ENCODE measurements around the gene DSCAM.

Gene DSCAM

DNA sequence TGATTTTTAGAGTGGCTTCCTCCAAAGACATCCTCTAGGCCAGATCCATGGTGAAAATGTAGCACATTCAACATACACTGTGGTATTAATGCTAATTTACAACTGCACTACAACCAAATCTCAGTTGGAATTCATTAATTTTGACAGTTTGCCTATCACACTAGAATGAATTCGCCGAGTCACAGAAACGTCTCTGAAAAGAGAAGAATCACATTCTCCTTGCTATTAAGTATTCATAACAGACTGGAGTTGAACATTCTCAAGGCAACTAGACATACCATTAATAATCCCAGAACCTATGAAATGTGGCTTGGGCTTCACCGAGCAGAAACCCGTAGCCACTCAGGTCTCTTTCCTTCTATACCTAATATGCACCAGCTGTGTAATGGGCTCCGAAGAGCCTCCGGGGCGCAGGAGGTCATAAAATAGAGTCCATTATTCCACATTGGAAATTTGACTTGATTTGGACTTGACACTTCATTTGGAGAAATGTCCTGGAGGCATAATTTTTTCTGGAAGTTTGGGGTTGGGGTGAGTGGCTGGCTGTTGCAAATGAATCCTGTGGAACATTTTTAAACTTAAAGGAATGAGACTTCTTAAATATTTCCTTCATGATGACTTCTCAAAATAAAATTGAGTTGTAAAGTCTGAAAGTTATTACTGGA lies 117.1 kb downstream of the DSCAM start:
- H3K36me3 ChIP-seq (ENCODE audit: control insufficient read depth, insufficient read depth, low read length) = no peaks in the 10 kb centered on the region
- H3K27me3 ChIP-seq (ENCODE audit: control insufficient read depth, insufficient read depth, low read length) = no peaks in the 10 kb centered on the region
- no peak overlapping the region for H3K9ac ChIP-seq (ENCODE audit: low read length)
- no peaks in the 10 kb centered on the region for H3K4me1 ChIP-seq (ENCODE audit: control insufficient read depth, insufficient read depth, low read length)
- H3K9me3 ChIP-seq (ENCODE audit: control insufficient read depth, low read length) = no peaks in the 10 kb centered on the region
- H3K4me3 ChIP-seq (ENCODE audit: low read length) = no peak overlapping the region

DNA sequence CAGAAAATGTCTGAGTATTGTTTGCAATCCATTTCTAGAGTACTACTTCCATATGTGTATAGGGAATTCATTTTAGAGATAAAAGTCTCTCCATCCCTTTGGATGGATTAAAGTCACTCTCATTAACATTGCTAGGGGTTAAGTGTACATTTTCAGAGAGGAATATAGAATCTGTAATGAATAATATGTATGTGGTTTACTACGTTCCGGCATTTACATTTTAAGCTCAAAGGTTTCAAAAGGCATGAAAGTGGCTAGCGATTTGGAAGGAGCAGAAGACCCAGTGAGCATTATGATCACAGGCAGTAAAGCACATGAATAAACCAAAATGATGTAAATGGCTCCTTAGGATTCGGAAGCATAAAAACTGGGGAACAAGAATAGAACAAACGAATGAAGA lies 123.0 kb downstream of the DSCAM start:
- Histone ChIP-seq H3K9ac (ENCODE audit: low read length) (no peak overlapping the region), H3K4me3 (ENCODE audit: low read length) (no peak overlapping the region), H3K27me3 (ENCODE audit: control insufficient read depth, insufficient read depth, low read length) (no peaks in the 10 kb centered on the region), H3K4me1 (ENCODE audit: control insufficient read depth, insufficient read depth, low read length) (no peaks in the 10 kb centered on the region), H3K36me3 (ENCODE audit: control insufficient read depth, insufficient read depth, low read length) (no peaks in the 10 kb centered on the region), H3K9me3 (ENCODE audit: control insufficient read depth, low read length) (no peaks in the 10 kb centered on the region)

DNA sequence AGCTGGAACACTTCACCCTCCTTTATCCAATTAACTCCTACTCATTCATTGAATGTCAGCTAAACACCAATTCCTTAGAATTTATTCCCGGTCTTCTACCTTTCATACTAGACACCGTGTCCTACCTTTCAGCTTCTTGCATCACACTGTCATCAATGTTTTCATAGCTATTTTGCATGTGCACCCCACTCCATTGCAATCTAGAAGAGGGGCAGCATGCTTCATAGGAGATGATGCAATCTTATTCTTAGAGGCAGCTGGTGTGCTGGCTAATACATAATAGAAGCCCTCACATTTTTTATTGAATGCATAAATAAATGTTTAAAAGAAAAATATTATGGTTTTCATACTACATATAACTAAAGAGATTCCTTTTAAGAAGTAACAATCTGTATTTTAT lies 123.6 kb downstream of the DSCAM start:
- no peak overlapping the region for H3K4me3 ChIP-seq (ENCODE audit: low read length)
- no peaks in the 10 kb centered on the region for H3K36me3 ChIP-seq (ENCODE audit: control insufficient read depth, insufficient read depth, low read length)
- no peak overlapping the region for H3K9ac ChIP-seq (ENCODE audit: low read length)
- no peaks in the 10 kb centered on the region for H3K9me3 ChIP-seq (ENCODE audit: control insufficient read depth, low read length)
- no peaks in the 10 kb centered on the region for H3K4me1 ChIP-seq (ENCODE audit: control insufficient read depth, insufficient read depth, low read length)
- no peaks in the 10 kb centered on the region for H3K27me3 ChIP-seq (ENCODE audit: control insufficient read depth, insufficient read depth, low read length)

DNA sequence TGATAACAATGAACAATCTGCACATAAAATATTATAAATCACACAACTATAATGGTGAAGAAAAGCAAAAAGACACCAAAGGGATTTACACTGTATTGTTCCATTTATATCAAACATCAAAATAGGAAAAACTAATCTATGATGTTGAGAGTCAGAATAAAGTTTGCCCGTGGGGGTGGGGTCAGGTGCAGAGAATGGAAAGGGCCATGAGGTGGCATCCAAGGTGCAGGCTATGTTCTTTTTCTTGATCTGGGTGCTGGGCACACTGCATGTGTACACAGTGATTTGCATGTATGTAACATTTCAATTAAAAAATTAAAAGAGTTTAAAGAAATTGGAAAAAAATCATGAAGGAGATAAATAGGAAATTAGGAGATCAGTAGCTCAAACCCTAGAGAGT lies 127.3 kb downstream of the DSCAM start:
- no peaks in the 10 kb centered on the region for H3K36me3 ChIP-seq (ENCODE audit: control insufficient read depth, insufficient read depth, low read length)
- H3K4me1 ChIP-seq (ENCODE audit: control insufficient read depth, insufficient read depth, low read length) = no peaks in the 10 kb centered on the region
- no peak overlapping the region for H3K4me3 ChIP-seq (ENCODE audit: low read length)
- no peak overlapping the region for H3K9ac ChIP-seq (ENCODE audit: low read length)
- no peaks in the 10 kb centered on the region for H3K9me3 ChIP-seq (ENCODE audit: control insufficient read depth, low read length)
- H3K27me3 ChIP-seq (ENCODE audit: control insufficient read depth, insufficient read depth, low read length) = no peaks in the 10 kb centered on the region

DNA sequence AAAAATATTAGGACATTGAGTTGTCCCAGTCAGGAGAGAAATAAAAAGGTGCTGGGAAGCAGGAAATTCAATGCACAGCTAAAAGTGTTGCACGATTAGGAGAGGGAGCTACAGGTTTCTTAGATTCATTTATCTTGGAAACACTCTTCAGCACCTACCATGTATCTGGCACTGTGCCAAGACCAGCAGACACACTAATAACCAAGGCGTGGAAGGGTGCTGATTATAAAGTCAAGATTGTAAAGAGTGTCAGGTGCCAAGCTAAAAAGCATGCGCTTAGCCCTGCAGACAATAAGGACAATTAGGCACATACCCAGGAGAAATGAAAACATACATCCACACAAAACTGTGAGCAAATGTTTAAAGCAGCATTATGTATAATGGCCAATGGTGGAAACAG lies 129.9 kb downstream of the DSCAM start:
- H3K9ac ChIP-seq (ENCODE audit: low read length) = no peak overlapping the region
- H3K36me3 ChIP-seq (ENCODE audit: control insufficient read depth, insufficient read depth, low read length) = no peaks in the 10 kb centered on the region
- H3K9me3 ChIP-seq (ENCODE audit: control insufficient read depth, low read length) = no peaks in the 10 kb centered on the region
- no peak overlapping the region for H3K4me3 ChIP-seq (ENCODE audit: low read length)
- no peaks in the 10 kb centered on the region for H3K4me1 ChIP-seq (ENCODE audit: control insufficient read depth, insufficient read depth, low read length)
- H3K27me3 ChIP-seq (ENCODE audit: control insufficient read depth, insufficient read depth, low read length) = no peaks in the 10 kb centered on the region

DNA sequence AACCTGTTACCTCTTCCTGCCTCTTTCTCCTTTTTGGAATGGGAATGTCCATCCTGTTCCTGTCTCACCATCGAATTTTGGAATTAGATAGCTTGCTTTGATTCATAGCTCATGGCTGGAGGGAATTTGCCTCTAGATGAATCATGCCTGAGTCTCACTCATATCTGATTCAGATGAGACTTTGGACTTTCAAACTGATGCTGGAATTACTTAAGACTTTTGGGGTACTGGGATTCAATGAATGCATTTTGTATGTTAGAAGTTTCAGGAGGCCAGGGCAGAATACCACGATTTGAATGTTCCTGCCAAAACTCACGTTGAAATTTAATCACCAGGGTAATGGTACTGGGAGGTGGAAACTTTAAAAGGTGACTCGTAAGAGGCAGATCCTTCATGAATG lies 132.4 kb downstream of the DSCAM start:
- no peaks in the 10 kb centered on the region for H3K36me3 ChIP-seq (ENCODE audit: control insufficient read depth, insufficient read depth, low read length)
- H3K4me1 ChIP-seq (ENCODE audit: control insufficient read depth, insufficient read depth, low read length) = no peaks in the 10 kb centered on the region
- no peak overlapping the region for H3K4me3 ChIP-seq (ENCODE audit: low read length)
- H3K9me3 ChIP-seq (ENCODE audit: control insufficient read depth, low read length) = no peaks in the 10 kb centered on the region
- H3K27me3 ChIP-seq (ENCODE audit: control insufficient read depth, insufficient read depth, low read length) = no peaks in the 10 kb centered on the region
- no peak overlapping the region for H3K9ac ChIP-seq (ENCODE audit: low read length)

DNA sequence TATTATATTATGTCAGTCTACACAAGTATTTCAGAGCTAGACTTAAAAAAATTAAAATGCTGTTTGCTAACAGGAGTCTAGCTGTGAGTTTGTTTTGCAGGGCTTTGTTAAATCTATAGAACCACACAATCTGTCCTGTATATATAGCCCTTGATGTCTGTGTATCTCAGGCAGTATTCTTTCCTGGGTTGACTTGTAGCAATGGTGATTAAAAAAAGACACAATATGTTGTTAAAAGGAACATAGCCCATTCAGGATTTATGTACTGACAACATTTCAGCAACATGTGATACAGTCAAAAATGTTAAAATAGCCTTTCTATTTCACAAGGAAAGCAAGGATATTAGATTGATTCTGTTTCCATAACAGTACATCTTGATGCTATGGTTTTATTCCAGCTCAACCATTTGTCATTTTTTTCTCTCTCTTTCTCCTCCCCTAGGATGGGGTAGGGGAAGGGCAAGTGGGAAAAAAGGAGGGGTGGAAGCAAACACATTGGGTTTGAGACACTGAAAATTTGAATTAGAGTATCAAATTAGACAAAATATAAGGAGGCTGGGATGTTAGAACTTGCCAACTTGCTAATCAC lies 139.2 kb downstream of the DSCAM start:
- no peaks in the 10 kb centered on the region for H3K27me3 ChIP-seq (ENCODE audit: control insufficient read depth, insufficient read depth, low read length)
- no peak overlapping the region for H3K9ac ChIP-seq (ENCODE audit: low read length)
- H3K4me3 ChIP-seq (ENCODE audit: low read length) = no peak overlapping the region
- no peaks in the 10 kb centered on the region for H3K36me3 ChIP-seq (ENCODE audit: control insufficient read depth, insufficient read depth, low read length)
- H3K9me3 ChIP-seq (ENCODE audit: control insufficient read depth, low read length) = no peaks in the 10 kb centered on the region
- H3K4me1 ChIP-seq (ENCODE audit: control insufficient read depth, insufficient read depth, low read length) = no peaks in the 10 kb centered on the region

DNA sequence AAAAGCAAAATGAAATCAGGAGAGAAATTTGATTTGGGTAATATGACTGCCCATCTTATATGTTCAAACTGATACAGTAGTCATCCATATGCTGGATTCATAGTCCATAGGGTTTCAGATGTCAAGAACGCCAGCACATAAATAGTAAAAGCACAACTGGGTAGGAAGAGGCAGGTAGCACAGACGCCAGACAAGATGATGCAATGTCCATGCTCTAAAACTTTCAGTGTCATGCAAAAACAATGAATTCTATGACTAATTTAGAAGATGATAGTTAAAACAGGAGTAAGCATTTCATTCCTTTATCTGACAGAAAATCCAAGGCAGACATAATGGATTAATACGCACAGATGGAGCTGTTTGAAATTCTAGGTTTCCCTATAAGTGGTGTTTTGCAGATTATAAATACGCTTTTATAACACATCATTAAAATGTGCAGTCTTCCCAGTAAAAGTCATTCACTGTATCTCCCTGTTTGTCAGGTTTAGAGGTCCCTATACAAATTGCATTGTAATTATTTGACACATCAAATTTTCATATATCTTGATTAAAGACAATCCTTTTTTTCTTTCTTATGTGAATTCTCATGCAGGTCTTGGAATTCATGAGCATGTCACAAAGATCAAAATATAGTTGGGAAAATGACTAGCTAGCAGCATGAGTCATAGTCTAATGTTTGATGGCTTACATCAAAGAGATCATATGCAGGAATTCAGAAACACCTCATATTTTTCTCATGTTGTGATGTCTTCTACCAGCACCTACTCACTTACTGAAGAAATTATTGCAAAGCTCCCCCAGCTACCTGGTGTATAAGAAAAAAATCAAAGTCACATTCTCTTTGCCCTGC lies 139.9 kb downstream of the DSCAM start:
- Histone ChIP-seq H3K36me3 (ENCODE audit: control insufficient read depth, insufficient read depth, low read length) (no peaks in the 10 kb centered on the region), H3K9ac (ENCODE audit: low read length) (no peak overlapping the region), H3K4me3 (ENCODE audit: low read length) (no peak overlapping the region), H3K9me3 (ENCODE audit: control insufficient read depth, low read length) (no peaks in the 10 kb centered on the region), H3K27me3 (ENCODE audit: control insufficient read depth, insufficient read depth, low read length) (no peaks in the 10 kb centered on the region), H3K4me1 (ENCODE audit: control insufficient read depth, insufficient read depth, low read length) (no peaks in the 10 kb centered on the region)

DNA sequence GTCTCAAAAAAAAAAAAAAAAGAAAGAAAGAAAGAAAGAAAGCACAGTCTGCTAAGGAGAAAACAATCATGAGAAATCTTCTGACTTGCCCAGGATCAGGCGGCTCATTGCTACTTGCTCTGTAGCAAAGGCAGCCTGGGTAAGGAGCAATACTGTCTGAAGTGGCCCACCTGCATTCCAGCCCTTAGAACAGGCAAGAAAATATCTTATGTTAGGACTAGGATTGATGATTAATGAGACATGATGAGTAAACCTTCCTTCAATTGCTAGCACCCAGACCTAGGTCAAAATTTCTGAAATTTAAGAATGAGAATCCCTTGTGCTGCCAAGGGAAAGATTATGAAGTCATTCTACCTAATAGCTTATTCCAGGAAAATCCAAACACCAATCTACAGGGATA lies 140.8 kb downstream of the DSCAM start:
- Histone ChIP-seq H3K27me3 (ENCODE audit: control insufficient read depth, insufficient read depth, low read length) (no peaks in the 10 kb centered on the region), H3K4me3 (ENCODE audit: low read length) (no peak overlapping the region), H3K9me3 (ENCODE audit: control insufficient read depth, low read length) (no peaks in the 10 kb centered on the region), H3K9ac (ENCODE audit: low read length) (no peak overlapping the region), H3K4me1 (ENCODE audit: control insufficient read depth, insufficient read depth, low read length) (no peaks in the 10 kb centered on the region), H3K36me3 (ENCODE audit: control insufficient read depth, insufficient read depth, low read length) (no peaks in the 10 kb centered on the region)

DNA sequence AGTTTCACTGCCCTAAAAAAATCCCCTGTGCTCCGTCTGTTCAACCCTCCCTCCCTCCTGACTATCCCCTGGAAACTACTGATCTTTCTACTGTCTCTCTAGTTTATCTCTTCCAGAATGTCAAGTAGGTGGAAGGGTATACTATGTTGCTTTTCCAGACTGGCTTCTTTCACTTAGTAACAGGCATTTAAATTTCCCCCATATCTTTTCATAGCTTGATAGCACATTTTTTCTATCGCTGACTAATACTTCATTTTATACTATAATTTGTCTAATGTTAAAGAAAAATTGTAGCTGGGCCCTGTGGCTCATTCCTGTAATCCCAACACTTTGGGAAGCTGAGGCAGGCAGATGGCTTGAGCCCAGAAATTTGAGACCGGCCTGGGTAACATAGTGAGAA lies 142.8 kb downstream of the DSCAM start:
- no peaks in the 10 kb centered on the region for H3K4me1 ChIP-seq (ENCODE audit: control insufficient read depth, insufficient read depth, low read length)
- H3K9me3 ChIP-seq (ENCODE audit: control insufficient read depth, low read length) = no peaks in the 10 kb centered on the region
- no peak overlapping the region for H3K9ac ChIP-seq (ENCODE audit: low read length)
- H3K27me3 ChIP-seq (ENCODE audit: control insufficient read depth, insufficient read depth, low read length) = no peaks in the 10 kb centered on the region
- no peaks in the 10 kb centered on the region for H3K36me3 ChIP-seq (ENCODE audit: control insufficient read depth, insufficient read depth, low read length)
- no peak overlapping the region for H3K4me3 ChIP-seq (ENCODE audit: low read length)

DNA sequence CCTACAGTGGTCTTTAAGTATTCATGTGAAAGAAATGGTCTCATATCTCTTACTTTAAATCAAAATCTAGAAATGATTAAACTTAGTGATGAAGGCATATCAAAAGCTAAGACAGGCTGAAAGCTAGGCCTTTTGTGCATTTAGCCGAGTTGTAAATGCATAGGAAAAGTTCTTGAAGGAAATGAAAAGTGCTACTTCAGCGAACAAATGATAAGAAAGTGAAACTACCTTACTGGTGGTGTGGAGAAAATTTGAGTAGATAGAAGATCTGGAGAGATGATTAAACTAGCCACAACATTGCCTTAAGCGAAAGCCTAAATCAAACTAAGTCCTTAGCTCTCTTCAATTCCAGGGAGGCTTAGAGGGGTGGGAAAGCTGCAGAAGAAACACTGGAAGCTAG lies 147.6 kb downstream of the DSCAM start:
- Histone ChIP-seq H3K27me3 (ENCODE audit: control insufficient read depth, insufficient read depth, low read length) (no peaks in the 10 kb centered on the region), H3K9me3 (ENCODE audit: control insufficient read depth, low read length) (no peaks in the 10 kb centered on the region), H3K4me3 (ENCODE audit: low read length) (no peak overlapping the region), H3K36me3 (ENCODE audit: control insufficient read depth, insufficient read depth, low read length) (no peaks in the 10 kb centered on the region), H3K4me1 (ENCODE audit: control insufficient read depth, insufficient read depth, low read length) (no peaks in the 10 kb centered on the region), H3K9ac (ENCODE audit: low read length) (no peak overlapping the region)

DNA sequence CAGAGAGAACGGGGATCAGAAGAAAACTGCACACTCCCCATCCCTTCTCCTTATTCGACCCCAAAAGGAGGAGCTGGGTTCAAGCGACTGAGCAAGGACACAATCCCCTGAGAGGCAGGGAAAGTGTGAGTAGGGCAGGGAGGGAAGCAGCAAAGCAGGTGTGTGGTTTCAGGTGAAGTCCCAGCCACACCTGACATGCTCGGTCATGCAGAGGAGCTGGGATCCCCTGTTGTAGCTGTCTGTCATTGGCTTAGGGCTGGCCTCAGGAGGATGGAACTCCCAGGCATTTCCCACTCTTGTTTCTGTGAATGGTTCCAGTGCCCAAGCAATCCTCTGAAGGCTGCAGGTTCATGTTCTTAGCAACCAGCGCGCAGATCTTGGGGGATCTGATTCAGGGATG lies 150.7 kb downstream of the DSCAM start:
- H3K9ac ChIP-seq (ENCODE audit: low read length) = no peak overlapping the region
- no peak overlapping the region for H3K4me3 ChIP-seq (ENCODE audit: low read length)
- no peaks in the 10 kb centered on the region for H3K27me3 ChIP-seq (ENCODE audit: control insufficient read depth, insufficient read depth, low read length)
- H3K36me3 ChIP-seq (ENCODE audit: control insufficient read depth, insufficient read depth, low read length) = no peaks in the 10 kb centered on the region
- H3K4me1 ChIP-seq (ENCODE audit: control insufficient read depth, insufficient read depth, low read length) = no peaks in the 10 kb centered on the region
- no peaks in the 10 kb centered on the region for H3K9me3 ChIP-seq (ENCODE audit: control insufficient read depth, low read length)
